Measurements from ENCODE around the gene KRTAP12-3.
"Not testable (repeated sequence)": the region's sequence is repeated elsewhere in the genome, so short reads cannot be mapped to it uniquely, and the experiment has no call there.

The KRTAP12-3 gene

DNA sequence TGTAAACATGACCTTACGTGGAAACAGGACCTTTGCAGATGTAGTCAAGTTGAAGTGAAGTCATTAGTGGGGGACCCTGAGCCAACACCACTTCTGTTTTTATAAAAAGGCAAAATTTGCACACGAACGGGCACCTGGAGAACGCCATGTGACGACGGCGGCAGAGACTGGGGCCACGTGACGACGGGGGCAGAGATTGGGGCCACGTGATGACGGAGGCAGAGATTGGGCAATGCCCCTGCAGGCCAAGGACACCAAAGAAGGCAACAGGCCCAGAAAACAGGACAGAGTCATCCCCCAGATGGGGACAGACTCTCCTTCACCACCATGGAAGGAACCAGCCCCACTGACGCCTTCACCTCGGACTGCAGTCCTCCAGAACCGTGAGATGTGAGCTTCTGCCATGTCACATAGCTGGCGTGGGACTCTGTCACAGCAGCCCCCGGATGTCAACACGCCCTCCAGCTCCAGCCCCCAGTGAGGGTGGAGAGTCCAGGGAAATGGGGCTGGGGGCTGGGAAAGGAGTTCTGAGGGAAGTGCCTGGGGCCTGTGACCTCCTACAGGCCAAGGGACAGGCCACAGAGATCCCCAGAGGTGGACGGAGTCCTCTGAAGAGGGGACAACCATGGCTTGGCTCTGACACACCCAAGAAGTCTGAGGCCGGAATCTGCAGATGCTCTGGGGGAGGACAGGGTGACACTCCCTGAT, 7.3 kb upstream of the KRTAP12-3 start:
- in situ Hi-C loops (cut with MboI; ENCODE audit: low sequenced_read_pairs), result no loop called here

- in situ Hi-C loops (cut with MboI; ENCODE audit: low sequenced_read_pairs), result no loop called here
These were observed 6.6 kb upstream of the KRTAP12-3 start for GRCh38 chr21:44650973-44651675.

GRCh38 chr21:44653123-44653522, 4.6 kb upstream of the KRTAP12-3 start:
- in situ Hi-C loops (cut with MboI; ENCODE audit: low sequenced_read_pairs), result no loop called here

DNA sequence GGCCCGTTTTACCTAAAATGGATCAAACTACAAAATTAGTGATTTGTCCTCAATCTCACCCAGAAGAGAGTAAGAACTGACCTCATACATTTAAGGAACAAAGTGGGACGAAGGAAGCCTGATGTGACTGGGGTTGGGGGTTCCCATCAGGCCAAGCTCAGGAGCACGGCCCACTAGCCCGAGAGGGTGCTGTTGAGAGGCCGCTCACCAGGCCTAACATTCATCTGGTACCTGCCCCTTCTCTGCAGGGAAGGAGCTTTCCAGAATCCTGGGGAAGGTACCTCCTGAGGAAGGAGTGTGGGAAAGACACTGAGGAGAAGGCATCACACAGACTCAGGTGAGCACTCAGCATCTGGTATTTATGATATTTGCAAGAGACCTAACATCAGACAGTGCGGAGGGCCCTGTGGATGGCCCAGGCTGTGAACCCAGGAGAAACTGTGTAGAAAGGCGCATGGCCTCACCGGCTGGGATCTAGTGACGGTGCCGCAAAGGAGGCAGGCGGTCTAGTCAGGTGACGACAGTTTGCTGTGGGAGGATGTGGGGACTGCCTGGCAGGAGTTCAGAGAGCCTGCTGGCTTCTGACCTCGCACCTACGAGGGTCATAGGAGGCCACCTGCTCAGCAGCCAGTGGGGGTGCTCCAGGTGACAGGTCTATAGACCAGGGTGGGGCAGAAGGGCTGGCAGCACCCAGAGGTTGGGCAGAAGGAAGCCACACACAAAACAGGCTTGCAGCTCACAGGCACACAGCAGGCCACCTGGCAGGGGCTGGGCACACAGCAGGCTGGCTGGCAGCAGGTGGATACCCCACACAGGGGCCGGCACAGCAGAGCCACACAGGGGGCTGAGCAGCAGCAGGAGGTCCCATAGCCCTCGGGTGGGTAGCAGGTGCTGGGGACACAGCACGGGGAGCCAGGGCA, 3.8 kb upstream of the KRTAP12-3 start:
- in situ Hi-C loops (cut with MboI; ENCODE audit: low sequenced_read_pairs), result no loop called here

- in situ Hi-C loops (cut with MboI; ENCODE audit: low sequenced_read_pairs), result no loop called here
These were observed 3.1 kb upstream of the KRTAP12-3 start, which contains the start of gene KRTAP12-4 for GRCh38 chr21:44654576-44655175. Gene KRTAP12-4, minus strand, starts transcription at chr21:44654659. Its CDS starts 45 bp downstream, at chr21:44654614.

DNA sequence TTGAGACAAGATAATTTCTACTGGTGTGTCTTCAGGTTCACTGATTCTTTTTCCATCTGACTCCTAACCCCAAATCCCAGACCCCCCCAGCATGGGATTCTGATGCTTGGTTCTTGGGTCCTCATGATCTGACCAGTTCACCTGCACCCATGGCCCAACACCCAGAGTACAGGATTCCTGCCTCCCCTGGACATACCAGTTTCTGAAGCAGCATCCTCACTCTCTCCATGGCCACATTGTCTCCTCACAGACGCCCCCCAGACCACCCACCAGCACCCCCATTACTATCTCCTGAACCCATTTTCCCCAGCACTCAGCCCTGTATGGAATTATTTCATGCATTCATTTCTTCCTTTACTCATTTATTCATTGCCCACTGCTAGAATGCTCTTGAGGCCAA, 864 bp upstream of the KRTAP12-3 start:
- in situ Hi-C loops (cut with MboI; ENCODE audit: low sequenced_read_pairs), result no loop called here

DNA sequence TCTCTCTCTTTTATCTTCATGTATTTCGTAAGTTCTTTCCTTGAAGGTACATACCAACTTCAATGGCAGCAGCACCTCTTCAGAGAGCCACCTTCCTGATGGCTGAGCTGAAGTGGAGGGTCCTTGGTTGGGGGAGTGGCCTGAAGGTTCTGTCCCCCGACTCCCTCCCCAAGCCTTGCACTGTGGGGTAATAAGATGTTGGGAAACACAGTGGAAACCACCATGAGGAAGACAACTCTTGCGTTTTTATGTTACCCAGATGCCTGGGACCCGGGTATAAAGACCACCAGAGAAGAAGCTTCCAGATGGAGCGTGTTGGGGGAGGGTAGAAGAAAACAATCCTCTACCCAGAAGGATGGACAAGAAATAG, 794 bp downstream of the KRTAP12-3 start:
- in situ Hi-C loops (cut with MboI; ENCODE audit: low sequenced_read_pairs), result no loop called here

GRCh38 chr21:44658913-44659595, 1.3 kb downstream of the KRTAP12-3 start:
- in situ Hi-C loops (cut with MboI; ENCODE audit: low sequenced_read_pairs), result no loop called here

DNA sequence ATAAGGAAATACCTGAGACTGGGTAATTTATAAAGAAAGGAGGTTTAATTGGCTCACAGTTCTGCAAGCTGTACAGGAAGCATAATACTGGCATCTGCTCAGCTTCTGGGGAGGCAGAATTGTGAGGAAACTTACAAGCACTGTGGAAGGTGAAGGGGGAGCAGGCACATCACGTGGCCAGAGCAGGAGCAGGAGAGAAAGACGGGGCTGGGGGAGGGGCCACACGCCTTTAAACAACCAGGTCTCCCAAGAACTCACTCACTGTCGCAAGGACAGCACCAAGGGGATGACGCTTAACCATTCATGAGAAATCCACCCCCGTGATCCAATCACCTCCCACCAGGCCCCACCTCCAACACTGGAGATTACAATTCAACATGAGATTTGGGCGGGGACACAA, 3.8 kb downstream of the KRTAP12-3 start:
- in situ Hi-C loops (cut with MboI; ENCODE audit: low sequenced_read_pairs), result not testable (repeated sequence)

GRCh38 chr21:44664691-44665090, 7.0 kb downstream of the KRTAP12-3 start:
- in situ Hi-C loops (cut with MboI; ENCODE audit: low sequenced_read_pairs), result no loop called here

DNA sequence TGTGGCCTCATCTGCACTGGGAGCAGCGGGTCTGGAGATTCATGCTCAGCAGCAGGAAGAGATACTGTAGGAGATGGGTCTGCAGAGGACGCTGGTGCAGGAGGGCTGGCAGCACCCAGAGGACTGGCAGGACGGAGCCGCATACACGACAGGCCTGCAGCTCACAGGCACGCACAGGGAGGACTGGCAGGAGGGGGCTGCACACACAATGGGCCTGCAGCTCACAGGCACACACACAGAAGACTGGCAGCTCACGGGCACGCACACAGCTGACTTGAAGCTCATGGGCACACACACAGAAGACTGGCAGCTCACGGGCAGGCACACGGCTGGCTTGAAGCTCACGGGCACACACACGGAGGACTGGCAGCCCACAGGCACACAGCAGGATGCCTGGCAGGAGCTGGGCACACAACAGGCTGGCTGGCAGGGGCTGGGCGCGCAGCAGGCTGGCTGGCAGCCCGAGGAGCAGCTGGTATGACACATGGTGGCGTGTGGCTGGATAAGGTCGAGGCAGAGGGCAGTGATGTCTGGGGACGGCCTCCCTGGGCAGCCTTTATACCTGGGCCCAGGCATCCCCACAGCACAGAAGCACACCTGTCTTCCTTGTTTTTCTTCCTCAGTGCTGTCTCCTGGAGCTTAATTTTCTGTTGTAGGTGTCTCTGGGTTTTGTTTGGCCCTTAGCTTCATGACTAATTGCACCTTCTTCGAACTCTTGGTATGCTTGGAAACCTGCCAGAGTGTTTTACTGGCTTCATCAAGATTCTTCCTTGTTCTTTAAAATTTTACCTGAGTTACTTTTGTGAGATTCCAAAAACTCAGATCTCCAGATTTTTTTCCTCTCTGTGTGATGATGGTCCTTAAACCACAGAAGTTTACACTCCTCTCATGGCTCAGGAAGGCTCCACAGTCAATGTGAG, 8.9 kb downstream of the KRTAP12-3 start, which contains the start of gene KRTAP12-2:
KRTAP12-2 (minus strand) TSS at position 527 of the 920 bp plus-strand sequence; CDS start at position 486, 41 bp downstream.
- in situ Hi-C loops (cut with MboI; ENCODE audit: low sequenced_read_pairs), result no loop called here

DNA sequence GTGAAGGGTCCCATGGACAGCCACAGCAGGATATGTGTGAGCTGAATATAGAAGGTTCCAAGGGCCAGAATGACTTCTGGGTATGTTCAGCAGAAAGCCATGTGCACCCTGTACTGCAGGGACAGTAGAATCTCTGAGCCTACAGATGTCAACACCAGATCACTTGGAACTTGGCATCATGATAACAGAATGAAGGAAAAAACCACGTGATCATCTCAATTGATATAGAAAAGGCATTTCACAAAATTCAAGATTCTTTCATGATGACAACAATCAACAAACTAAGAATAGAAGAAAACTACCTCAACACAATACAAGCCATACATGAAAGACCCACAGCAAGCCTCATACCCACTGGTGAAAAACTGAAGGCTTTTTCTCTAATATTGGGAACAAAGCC, 9.9 kb downstream of the KRTAP12-3 start:
- in situ Hi-C loops (cut with MboI; ENCODE audit: low sequenced_read_pairs), result no loop called here

DNA sequence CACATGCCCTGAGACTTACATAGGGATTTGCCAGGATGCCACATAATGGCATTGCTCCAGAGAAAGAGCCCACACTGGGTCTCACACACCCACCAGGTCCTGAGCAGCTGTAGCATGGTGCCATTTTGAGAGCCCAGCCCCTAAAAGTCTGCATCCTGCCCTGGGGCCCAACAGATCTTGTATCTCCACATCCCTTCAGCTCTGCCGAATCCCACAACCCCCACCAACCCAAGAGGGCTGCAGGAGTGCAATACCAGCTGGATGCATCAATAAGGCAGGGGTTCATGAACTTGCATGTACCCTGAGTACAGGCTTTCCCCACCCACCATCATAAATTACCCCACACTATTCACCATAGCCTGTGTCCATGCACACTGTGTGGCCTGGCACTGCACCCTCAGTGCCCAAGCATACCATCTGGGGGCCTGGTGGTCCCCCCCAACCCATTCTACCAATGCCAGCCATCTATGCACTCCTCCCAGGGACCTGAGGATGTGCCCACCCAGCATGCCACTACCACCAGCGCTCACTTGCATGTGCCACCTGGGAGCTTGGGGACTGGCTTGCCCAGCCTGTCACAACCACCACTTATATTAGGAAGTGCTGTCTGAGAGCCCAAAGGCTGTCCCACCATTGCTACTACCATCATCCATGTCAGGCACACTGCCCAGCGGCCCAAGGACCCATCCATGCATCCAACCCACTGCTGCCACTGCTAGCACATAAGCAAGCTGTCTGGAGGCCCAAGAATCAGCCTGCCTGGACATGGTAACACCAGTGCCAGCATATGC, 13.1 kb downstream of the KRTAP12-3 start:
- in situ Hi-C loops (cut with MboI; ENCODE audit: low sequenced_read_pairs), result no loop called here

DNA sequence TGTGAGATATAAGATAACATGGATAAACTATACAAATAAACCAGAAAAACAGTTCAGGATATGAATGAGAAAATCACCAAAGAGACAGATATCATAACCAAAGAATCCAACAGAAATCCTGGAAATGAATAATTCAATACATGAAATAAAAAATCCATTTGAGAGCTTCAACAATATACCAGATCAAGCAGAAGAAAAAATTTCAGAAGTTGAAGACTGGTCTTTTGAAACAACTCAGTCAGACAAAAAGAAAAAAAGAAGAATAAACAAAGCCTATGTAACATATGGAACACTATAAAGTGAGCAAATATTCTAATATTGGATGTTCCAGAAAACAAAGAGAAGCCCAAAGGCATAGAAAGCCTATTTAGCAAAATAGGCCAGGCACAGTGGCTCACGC, 14.2 kb downstream of the KRTAP12-3 start:
- in situ Hi-C loops (cut with MboI; ENCODE audit: low sequenced_read_pairs), result no loop called here

DNA sequence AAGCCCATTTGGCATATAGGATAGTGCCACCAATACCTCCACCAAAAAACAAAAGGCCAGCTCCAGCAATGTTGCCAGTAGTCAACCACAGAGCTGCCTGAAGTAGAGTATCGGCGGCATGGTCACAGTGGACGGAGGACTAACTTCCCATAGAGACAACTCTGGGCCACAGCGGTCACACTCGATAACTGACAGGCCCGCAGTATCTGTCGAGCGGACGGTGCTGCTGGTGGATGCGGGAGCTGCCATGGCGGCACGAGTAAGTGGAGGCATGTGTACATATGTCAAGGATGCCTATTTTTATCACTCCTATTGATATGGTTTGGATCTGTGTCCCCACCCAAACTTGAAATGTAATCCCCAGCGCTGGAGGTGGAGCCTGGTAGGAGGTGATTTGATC, 20.1 kb downstream of the KRTAP12-3 start:
- in situ Hi-C loops (cut with MboI; ENCODE audit: low sequenced_read_pairs), result no loop called here

DNA sequence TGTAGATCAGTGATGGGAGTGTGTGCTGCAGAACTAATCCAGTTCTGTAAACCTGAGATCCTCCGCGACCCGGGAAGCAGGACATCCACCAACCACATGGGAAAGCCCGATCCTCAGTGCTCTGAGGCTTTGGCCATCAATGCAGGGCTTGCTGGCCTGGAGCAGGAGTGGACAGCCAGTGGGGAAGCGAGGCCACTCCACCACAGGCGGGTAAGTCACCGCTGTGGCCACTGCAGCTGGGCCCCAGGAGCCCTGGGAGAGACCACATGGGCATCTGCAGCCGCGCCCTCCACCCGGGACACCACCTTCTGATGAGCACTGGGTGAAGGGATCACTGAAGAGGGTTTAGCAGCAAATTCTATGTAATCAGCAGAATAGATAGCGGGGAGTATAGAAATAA, 23.4 kb downstream of the KRTAP12-3 start:
- in situ Hi-C loops (cut with MboI; ENCODE audit: low sequenced_read_pairs), result no loop called here

GRCh38 chr21:44681861-44682579, 24.3 kb downstream of the KRTAP12-3 start, which contains the start of gene KRTAP12-1:
Gene KRTAP12-1, minus strand, starts transcription at chr21:44682163. Its CDS starts 40 bp downstream, at chr21:44682123.
- in situ Hi-C loops (cut with MboI; ENCODE audit: low sequenced_read_pairs), result no loop called here

Measured in HL-60/S4 treated with phorbol 12-myristate 13-acetate at 8.2 ng/mL for 4 days and 3 days (cell line).